GM19395 (cell line): ENCODE measurements around the gene SSRP1.

Source experiments
- ATAC-seq: cut with Tn5 transposase; IDR thresholded peaks from one replicate; pipeline ENCODE4 v1.9.1; 2021; ENCODE audit warnings: mild to moderate bottlenecking, moderate library complexity; ENCODE audit not compliant: unreplicated experiment

SSRP1 gene

GRCh38 chr11:57359896-57360690 is 24.4 kb upstream of the SSRP1 start:
- ATAC-seq: no peak

GRCh38 chr11:57359396-57359795 is 23.7 kb upstream of the SSRP1 start:
- ATAC-seq: no peak

DNA sequence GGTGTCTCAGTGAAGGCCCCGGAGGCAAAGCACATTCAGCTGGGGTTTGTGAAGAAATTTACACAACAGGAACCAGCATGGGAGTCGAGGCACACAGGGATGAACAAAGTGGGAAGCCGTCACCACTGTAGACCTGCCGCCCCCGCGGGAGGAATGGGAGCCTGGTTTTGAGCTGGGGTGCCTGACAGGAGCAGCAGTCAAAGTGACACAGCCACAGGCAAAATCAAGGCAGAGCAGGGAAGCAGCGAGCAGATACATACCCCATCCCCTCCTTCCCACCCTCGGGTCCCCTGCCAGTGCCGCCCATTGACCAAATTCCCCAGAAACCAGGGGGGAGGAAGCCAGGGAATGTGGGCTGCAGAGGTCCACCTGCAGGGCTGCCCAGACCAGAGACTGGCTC is 23.3 kb upstream of the SSRP1 start:
- ATAC-seq: no peak

DNA sequence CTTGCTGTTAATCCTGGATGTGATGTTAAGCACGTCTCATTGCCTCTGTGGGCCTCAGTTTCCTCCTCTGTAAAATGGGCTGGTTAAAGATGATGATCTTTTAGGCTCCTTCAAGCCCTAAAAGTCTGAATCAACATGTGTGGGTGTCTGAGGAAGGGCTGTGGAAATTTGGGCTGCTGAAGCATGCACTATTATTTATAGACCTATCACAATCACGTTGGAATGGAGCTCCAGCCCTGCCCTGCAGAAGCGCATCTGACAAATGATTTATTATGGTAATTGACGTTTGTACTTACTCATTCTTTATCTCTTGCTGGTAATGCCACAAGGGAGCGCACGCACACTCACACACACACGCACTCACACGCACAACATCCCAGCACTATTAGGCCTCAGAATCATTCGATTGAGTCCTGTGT is 22.9 kb upstream of the SSRP1 start:
- no peak for ATAC-seq

DNA sequence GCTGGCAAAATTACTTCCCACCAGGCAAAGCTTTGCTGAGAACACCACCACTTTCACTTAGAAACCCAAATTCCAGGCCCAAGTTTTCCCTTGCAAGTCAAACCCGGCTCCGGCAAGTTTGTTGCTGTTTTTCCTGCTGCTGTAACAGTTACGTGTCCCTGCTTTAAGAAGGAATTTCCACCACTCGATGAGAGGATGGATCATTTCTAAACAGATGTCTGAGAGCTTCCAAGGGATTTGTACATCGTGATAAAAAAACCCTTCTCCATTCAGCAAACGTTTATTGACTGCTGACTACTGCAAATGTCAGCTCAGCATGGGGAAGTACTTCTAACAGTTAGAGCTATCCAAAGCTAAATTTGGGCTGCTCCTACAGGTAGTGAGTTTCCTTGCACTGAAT is 22.2 kb upstream of the SSRP1 start:
- no peak for ATAC-seq

DNA sequence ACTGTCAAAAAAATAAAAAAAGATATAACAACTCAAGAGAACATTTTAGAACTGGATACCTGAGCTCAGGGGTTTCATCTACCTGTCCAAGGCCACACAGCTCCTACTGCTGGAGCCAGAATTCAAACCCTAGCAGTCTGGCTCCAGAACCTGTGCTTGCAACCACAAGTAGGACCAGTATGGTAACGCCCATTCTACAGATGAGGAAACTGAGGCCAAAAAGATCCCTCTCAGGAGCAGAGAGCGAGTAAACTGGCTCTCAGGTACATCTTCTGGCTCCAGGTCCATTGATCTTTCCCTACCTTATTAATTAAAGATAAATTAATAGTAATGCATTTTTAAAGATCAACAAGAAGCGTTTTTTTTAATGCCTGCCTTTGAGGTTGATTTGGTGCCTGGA is 21.6 kb upstream of the SSRP1 start:
- no peak for ATAC-seq

DNA sequence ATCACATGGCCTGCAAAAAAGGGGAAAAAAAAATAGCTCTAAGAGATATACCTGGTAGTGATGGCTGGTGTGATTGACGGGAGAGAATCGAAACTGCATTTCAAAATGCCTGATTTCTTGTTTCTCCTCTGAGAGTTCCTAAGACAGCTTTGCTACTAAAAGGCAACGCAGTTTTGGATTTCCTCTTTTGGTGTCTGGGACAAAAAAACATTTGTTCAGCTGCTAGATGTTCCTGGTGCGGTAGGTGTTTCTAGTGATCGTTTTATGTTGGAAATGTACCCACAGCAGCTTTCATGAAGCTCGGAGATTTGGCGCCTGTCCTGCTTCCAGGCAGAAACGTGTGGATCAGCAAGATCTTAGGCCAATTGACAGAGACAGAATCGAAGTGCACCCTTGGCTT is 20.6 kb upstream of the SSRP1 start:
- no peak for ATAC-seq

DNA sequence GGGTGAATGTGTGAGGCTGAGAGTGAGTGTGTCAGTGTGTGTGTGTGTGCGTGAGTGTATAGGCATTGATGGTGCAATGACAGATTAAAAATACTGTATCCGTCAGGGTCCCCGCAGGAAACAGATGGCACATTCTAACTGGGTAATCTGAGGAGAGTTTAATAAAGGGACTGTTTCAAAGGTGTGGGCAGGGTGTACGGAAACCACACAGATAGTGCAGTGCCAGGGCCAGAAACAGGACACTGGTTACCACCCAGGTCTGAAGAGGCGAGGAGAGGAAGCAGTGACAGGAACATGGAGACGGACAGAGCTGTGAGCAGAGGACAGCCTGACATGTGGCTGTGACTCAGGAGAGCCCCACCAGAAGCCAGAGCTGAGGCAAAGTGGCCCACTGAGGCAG is 19.0 kb upstream of the SSRP1 start:
- ATAC-seq: no peak

DNA sequence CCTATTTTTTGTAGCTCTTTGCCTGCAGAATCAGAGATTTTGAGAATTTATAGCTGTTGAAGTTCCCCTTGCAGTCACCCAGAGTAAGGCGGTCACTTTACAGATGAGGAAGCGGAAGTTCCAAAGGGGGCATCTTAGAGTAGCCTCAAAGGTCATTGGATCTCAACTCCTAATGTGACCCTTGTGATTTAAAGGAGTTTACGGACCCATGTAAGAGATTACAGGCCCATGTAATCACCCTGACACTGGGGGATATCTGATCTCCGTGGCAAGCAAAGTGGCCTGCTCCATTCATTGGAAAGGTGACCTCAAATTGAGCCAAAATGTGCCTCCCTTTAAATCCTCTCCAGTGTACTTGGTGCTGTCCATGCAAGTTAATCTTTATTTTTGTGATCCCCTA is 18.2 kb upstream of the SSRP1 start:
- ATAC-seq: no peak

DNA sequence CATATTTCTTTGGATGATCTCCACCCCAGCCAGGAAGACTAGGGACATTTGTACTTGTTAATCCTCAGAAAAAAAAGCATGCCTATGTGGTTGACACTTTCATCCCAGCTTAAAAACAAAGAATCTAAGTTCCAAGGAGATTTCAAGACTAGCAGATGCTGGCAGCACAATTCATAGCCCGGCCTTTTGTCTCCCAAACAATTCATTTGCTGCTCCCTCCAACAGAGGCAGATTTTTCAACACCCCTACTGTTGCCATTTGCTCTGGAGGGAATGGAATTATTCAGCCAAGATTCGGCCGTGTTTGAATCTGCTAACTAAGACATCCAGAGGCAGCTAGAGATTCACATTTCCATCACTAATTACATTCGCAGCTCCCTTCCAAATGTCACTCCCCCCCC is 17.8 kb upstream of the SSRP1 start:
- ATAC-seq: no peak

DNA sequence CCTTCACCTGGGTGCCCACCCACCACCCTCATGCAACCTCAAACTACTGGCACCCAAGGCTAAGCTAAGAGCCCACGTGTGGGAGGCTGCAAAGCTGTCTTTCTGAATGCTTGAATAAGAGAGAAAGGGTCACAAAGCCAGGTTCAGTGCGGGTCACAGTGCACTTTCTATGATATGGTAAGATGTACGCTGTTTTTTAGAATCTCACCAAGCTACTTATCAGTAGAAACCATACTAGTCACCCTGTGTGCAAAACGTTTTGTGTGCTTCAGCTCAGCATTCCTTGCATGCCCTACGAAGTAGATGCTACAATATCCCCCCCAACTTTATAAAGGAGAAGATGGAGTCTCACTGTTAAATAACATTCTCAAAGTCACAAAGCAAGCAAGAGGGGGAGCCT is 17.3 kb upstream of the SSRP1 start:
- no peak for ATAC-seq

DNA sequence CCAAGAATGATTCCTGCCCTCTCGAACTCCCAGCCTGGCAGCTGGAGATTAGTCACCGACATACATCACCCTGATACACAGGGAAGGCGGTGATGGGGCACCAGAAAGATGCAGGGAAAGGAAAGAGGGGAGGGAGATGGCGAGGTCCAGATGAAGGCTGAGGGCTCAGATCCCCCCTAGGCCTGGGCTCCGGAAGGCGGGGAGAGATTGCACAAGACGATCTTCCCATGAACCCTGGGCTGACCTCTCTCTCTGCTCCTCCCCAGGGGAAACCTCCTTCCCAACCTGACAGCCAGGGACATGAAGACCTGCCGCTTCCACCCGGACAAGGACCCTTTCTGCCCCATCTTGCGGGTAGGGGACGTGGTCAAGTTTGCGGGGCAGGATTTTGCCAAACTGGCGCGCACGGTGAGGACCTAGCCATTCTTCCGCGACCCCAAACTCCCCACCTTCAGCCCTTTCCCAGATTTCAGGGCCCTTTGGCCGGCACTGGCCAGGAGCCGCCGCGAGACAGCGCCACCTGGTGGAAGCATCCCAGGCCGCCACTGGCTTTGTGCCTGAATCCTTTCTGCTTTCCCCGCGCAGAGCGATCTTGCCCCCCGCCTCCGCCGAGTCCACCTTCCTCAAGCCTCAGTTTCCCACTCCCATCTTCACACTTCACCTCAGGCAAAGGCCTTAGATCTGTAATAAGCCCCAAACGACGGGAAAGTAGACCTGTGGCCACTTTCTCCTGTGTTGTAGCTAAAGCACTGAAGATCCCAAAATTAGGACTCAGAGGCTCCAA is 14.0 kb upstream of the SSRP1 start:
- no peak for ATAC-seq

DNA sequence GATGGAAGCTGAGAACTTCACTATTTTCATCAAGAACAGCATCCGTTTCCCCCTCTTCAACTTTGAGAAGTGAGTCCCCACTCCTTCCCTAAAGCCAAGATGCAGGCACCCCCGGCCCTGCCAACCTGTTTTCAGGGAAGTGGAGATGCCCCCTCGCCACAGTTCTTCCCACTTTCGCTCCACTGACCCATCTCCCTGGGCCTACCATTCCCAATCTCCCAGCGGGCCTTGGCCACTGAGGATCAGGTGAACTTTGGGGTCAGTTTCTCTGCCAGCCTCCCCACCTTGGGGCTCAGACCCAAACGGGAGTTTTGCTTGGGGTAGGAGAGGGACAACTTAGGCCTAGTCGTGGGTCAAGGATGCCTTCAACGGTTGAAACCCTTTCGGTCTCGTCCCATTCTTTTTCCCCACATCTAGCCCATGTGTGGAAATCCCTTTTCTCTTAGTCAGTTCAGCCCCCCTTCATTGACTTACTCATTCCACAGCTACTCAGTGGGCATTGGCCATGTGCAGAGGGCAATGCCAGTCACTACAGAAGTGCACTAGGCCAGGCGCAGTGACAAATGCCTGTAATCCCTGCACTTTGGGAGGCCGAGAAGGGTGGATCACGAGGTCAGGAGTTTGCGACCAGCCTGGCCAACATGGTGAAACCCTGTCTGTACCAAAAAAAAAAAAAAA is 13.1 kb upstream of the SSRP1 start:
- ATAC-seq: no peak

- no peak for ATAC-seq
Measured at GRCh38 chr11:57348052-57348451, 12.4 kb upstream of the SSRP1 start.

DNA sequence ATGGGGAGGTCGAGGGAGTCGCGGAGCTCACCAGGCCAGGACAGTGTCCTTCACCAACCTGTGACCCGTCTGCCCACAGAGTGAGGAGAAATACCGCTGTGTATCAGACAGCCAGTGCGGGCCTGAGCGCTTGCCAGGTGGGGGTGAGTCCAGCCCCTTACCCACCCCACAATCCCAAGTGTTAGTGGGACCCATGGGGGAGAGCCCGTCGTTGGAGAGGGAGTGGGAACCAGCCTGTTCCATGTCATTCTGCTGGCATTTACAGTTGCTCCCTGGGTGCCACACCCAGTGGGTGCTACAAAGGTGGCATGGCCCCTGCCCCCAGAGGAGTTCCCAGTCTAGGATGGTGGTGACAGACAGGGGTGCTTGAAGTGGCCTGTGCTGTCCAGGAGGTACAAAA is 11.6 kb upstream of the SSRP1 start:
- ATAC-seq: no peak

GRCh38 chr11:57345555-57346211 is 10.0 kb upstream of the SSRP1 start:
- ATAC-seq: peak; percentile 72

DNA sequence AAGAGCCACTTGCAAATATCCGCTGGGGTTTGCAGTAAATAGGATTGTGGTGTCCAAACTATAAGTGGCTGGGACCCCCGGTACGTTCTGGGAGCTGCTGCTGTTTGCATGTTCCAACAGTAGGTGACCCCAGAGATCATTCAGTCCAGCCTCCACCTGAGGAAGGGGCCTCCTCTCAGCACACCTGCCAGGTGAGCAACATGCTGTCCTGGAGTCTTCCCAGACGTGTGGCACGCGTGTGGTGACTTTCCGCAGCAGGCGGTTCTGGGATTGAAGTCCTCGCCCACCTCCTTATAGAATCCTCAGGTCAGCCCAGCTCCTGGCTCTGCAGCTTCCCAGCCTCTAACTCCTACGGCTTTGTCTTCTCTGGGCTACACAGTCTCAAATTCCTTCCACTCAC is 9.1 kb upstream of the SSRP1 start:
- no peak for ATAC-seq

DNA sequence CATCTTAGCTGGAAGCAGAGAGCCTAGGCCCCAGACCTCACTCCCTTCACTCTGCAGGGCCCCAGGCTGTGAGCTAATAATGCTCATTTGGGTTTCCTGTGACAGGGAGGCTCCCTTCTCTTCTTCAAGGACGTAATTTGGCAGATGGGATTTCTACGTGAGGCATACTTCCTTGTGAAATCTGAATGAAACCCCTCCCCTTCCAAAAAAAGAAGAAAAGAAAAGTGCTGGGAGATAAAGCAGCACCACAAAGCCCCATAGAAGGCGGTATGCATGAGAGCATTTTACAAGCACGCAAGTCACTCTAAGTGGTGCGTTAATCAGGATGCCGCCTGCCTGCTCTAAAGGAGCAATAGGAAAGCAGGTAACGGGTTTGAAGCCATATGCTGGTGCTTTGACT is 8.1 kb upstream of the SSRP1 start:
- no peak for ATAC-seq

- ATAC-seq: no peak
Measured at GRCh38 chr11:57342702-57343101, 7.0 kb upstream of the SSRP1 start.

- no peak for ATAC-seq
Measured at GRCh38 chr11:57341250-57341808, 5.6 kb upstream of the SSRP1 start.

DNA sequence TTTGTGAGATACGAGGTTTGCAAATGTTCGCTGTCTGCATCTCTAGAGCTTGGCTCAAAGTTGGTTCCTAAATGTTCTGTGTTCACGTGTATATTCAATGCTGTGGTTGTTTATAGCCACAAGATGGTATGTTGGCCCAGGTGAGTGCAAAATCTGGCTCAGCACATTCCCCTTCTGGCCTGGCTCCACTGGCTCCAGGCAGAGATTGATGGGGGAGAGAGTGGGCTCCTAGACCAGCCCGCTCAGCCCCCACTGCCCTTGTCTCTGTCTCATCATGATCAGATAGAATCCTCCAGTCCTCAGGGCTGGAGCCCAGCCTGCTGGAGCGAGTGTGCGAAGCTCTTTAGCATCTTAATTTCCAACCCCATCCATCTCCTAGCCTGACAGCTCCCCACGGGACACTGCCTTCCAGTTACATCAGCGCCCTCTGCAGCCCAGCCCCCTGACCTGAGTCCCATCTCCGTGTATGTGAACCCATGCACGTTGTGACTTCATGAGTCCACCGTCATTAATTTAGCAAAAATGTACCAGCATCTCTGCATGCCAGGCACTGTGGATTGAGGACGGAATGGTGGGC is 4.4 kb upstream of the SSRP1 start:
- no peak for ATAC-seq
